HCT116 (cell line): ENCODE results near the gene NANOGP8. TPM values are rescaled to one million over a fixed set of nuclear protein-coding genes. Genes with fewer than 3 reads are reported as not detected.

Experiments
- ATAC-seq: fragments of 200-7000 bp; cut with Tn5 transposase; 2 replicates; pipeline ENCODE4 v1.9.1; 2020; ENCODE audit warnings: mild to moderate bottlenecking, moderate library complexity
- BruUV-seq: library from RNA; stranded (reverse); fragments of 400-500 nt; replicated peaks from 2 replicates; lab custom pipeline; 2021; lab: Mats Ljungman, UMichigan
- CTCF ChIA-PET: fragments of 300-600 bp; sonication (Branson Sonifier 250); formaldehyde crosslinking; loops from one replicate; lab custom pipeline; 2021; ENCODE audit warnings: antibody characterized with exemption; lab: Charles Lee
- POLR2A ChIA-PET: fragments of 300-600, 350-600 bp; sonication (Branson Sonifier 250); formaldehyde crosslinking; loops from one replicate; lab custom pipeline; 2021; ENCODE audit warnings: antibody characterized with exemption; lab: Charles Lee
- RAD21 ChIA-PET, 2 experiments: fragments of 300-600 bp; sonication (Branson Sonifier 250); formaldehyde crosslinking; loops; one replicate each; lab custom pipeline; 2023; ENCODE audit warnings: low total read pairs in 2 of 2; ENCODE audit not compliant: uncharacterized antibody in 2 of 2, unreplicated experiment in 2 of 2, low non-redundant PET in 1 of 2; lab: Charles Lee
- DNase-seq: peaks from one replicate; pipeline ENCODE4 v3.0.0-alpha.2; 2010; ENCODE audit warnings: low read depth, low spot score
- H2AFZ ChIP-seq: fragments of 200-600 bp; shearing (Covaris generic), sonication (generic); 2 replicates; pipeline ENCODE4 v1.6.1; 2017; ENCODE audit warnings: low read depth, mixed run types, mixed read lengths, antibody characterized with exemption, low read length; ENCODE audit not compliant: poor library complexity, severe bottlenecking
- H3K27ac ChIP-seq: 2 replicates; pipeline ENCODE4 v1.5.1; 2012; ENCODE audit warnings: low read depth, low read length
- H3K27me3 ChIP-seq: fragments of 200-600 bp; sonication (generic); 2 replicates; pipeline ENCODE4 v1.6.1; 2016; ENCODE audit warnings: mixed run types, low read length, mixed read lengths; ENCODE audit not compliant: insufficient read depth
- H3K36me3 ChIP-seq, 2 experiments: fragments of 200-500 bp in 1 of 2; fragments of 200-600 bp in 1 of 2; sonication (Bioruptor generic) in 1 of 2; sonication (generic) in 1 of 2; 2 replicates each; pipeline versions ENCODE4 v1.5.1 to v1.6.1; 2014 to 2016; ENCODE audit warnings: low read length in 2 of 2, inconsistent platforms in 1 of 2, mixed read lengths in 1 of 2, mixed run types in 1 of 2; ENCODE audit not compliant: insufficient read depth in 2 of 2, control insufficient read depth in 1 of 2
- H3K4me1 ChIP-seq, 2 experiments: fragments of 200-600 bp in 1 of 2; sonication (generic) in 1 of 2; 2 replicates each; pipeline versions ENCODE4 v1.5.1 to v1.6.1; 2012 to 2017; ENCODE audit warnings: low read length in 2 of 2, inconsistent platforms in 1 of 2, mild to moderate bottlenecking in 1 of 2, mixed read lengths in 1 of 2, mixed run types in 1 of 2, moderate library complexity in 1 of 2; ENCODE audit not compliant: insufficient read depth in 2 of 2, control insufficient read depth in 1 of 2
- H3K4me2 ChIP-seq: fragments of 200-600 bp; sonication (generic); 2 replicates; pipeline ENCODE4 v1.6.1; 2017; ENCODE audit warnings: mixed run types, low read length, mixed read lengths
- H3K4me3 ChIP-seq, 2 experiments: fragments of 200-600 bp in 1 of 2; sonication (generic) in 1 of 2; replicated peaks in 1 of 2; 2 replicates each; pipeline ENCODE4 v1.5.1; 2011 to 2016; ENCODE audit warnings: low read length in 2 of 2, control low read depth in 1 of 2, low read depth in 1 of 2, mild to moderate bottlenecking in 1 of 2, mixed read lengths in 1 of 2, mixed run types in 1 of 2
- H3K79me2 ChIP-seq: fragments of 200-600 bp; sonication (generic); 2 replicates; pipeline ENCODE4 v1.6.1; 2017; ENCODE audit warnings: mild to moderate bottlenecking, mixed run types, low read length, moderate library complexity, mixed read lengths; ENCODE audit not compliant: insufficient read depth
- H3K9ac ChIP-seq: fragments of 200-600 bp; sonication (generic); 2 replicates; pipeline ENCODE4 v1.6.1; 2016; ENCODE audit warnings: low read length, mixed read lengths
- H3K9me2 ChIP-seq: fragments of 200-600 bp; sonication (generic), shearing (Covaris generic); 2 replicates; pipeline ENCODE4 v1.6.1; 2017; ENCODE audit warnings: mixed run types, mild to moderate bottlenecking, moderate library complexity; ENCODE audit not compliant: insufficient read depth
- H3K9me3 ChIP-seq, 2 experiments: fragments of 200-500 bp in 1 of 2; fragments of 200-600 bp in 1 of 2; sonication (Bioruptor generic) in 1 of 2; sonication (generic) in 1 of 2; 2 replicates each; pipeline ENCODE4 v1.6.1; 2014 to 2017; ENCODE audit warnings: low read length in 2 of 2, mixed read lengths in 2 of 2, inconsistent platforms in 1 of 2, low read depth in 1 of 2, mild to moderate bottlenecking in 1 of 2, mixed run types in 1 of 2, moderate library complexity in 1 of 2; ENCODE audit not compliant: control insufficient read depth in 1 of 2, insufficient read depth in 1 of 2
- H4K20me1 ChIP-seq: fragments of 200-600 bp; sonication (generic), shearing (Covaris generic); 2 replicates; pipeline ENCODE4 v1.6.1; 2017; ENCODE audit warnings: mixed run types, mild to moderate bottlenecking, moderate library complexity; ENCODE audit not compliant: insufficient read depth
- ATF3 ChIP-seq: IDR thresholded peaks from 2 replicates; pipeline ENCODE4 v1.6.1; 2012
- CBX3 ChIP-seq: IDR thresholded peaks from 2 replicates; pipeline ENCODE4 v1.6.1; 2012; ENCODE audit warnings: low read depth
- CEBPB ChIP-seq: IDR thresholded peaks from 2 replicates; pipeline ENCODE4 v1.6.1; 2012; ENCODE audit warnings: low read depth
- CTCF ChIP-seq, 3 experiments: fragments of 200-600 bp in 1 of 3; sonication (generic) in 1 of 3; IDR thresholded peaks in 2 of 3; conservative IDR thresholded peaks in 1 of 3; 2 replicates each; pipeline ENCODE4 v1.5.1; 2012 to 2017; ENCODE audit warnings: low read depth in 2 of 3, low read length in 2 of 3, antibody characterized with exemption in 1 of 3, borderline replicate concordance in 1 of 3, control low read depth in 1 of 3, mild to moderate bottlenecking in 1 of 3, mixed read lengths in 1 of 3, mixed run types in 1 of 3, moderate library complexity in 1 of 3; ENCODE audit not compliant: insufficient read depth in 1 of 3
- EZH2 ChIP-seq: fragments of 200-600 bp; sonication (generic); IDR thresholded peaks from 2 replicates; pipeline ENCODE4 v1.6.1; 2017; ENCODE audit warnings: antibody characterized with exemption, mixed run types
- JUND ChIP-seq: IDR thresholded peaks from 2 replicates; pipeline ENCODE4 v1.6.1; 2012
- POLR2A ChIP-seq: IDR thresholded peaks from 2 replicates; pipeline ENCODE4 v1.7.0; 2011; ENCODE audit warnings: borderline replicate concordance; ENCODE audit not compliant: insufficient read depth, insufficient read length; ENCODE audit errors: extremely low read depth
- POLR2AphosphoS5 ChIP-seq: IDR thresholded peaks from 2 replicates; pipeline ENCODE4 v1.6.1; 2011; ENCODE audit warnings: mild to moderate bottlenecking, low read depth, low read length, moderate library complexity
- RAD21 ChIP-seq: IDR thresholded peaks from 2 replicates; pipeline ENCODE4 v1.6.1; 2012; ENCODE audit warnings: low read depth, mild to moderate bottlenecking
- SIN3A ChIP-seq: IDR thresholded peaks from 2 replicates; pipeline ENCODE4 v1.6.1; 2012; ENCODE audit warnings: low read depth
- intact Hi-C: fragments of 100-400 bp; cut with micrococcal nuclease; formaldehyde crosslinking; loops from 2 replicates; pipeline ENCODE4 v1.10.0; 2022
- total RNA-seq: library from RNA; stranded (reverse); gene quantifications from one replicate; pipeline ENCODE4 v1.2.1, GENCODE V29; 2021; ENCODE audit not compliant: unreplicated experiment

The NANOGP8 gene
- total RNA-seq, 1 experiment from 2014 or later, result not detected

- CTCF ChIA-PET, result interaction anchor here (1.0 to 4.2 kb wide), 5 partner anchors 10 to 442 kb away, joined by 3 to 49 read pairs (median 6); no protein-coding TSS in a partner anchor
- peak; percentile 44 for DNase-seq
- no peaks in the 10 kb centered on the region for H3K79me2 ChIP-seq
- intact Hi-C loops, result loop anchor here (1.0 to 10.0 kb wide), 3 partner anchors 206 to 366 kb away; no protein-coding TSS in a partner anchor
- H3K27ac ChIP-seq, result no peak overlapping the region
- H2AFZ ChIP-seq, result peak overlapping the region; percentile 66
- H3K27me3 ChIP-seq, result no peaks in the 10 kb centered on the region
- H3K9ac ChIP-seq, result no peak overlapping the region
- no TSS peak for BruUV-seq
- POLR2A ChIA-PET, result no interaction called here
- no peaks in the 10 kb centered on the region for H3K9me2 ChIP-seq
- RAD21 ChIA-PET, result interaction anchor here (0.6 to 1.1 kb wide), 3 partner anchors 366 to 520 kb away, joined by 3 to 5 read pairs (median 4); no protein-coding TSS in a partner anchor
- H4K20me1 ChIP-seq, result no peaks in the 10 kb centered on the region
- TF ChIP-seq CEBPB (no peak), CBX3 (no peak), SIN3A (no peak), POLR2AphosphoS5 (no peak), CTCF (IDR thresholded peaks at IDR 0.05 in 2 of 3, conservative IDR thresholded peaks at IDR 0.05 in 1 of 3; ENCODE audit: borderline replicate concordance in 1 of 3, insufficient read depth in 1 of 3, low read depth in 2 of 3, low read length in 2 of 3) (peak; percentile 45 to 83 (median 67); a peak in 5 of 6 replicates), JUND (no peak), RAD21 (peak; percentile 87), POLR2A (no peak), ATF3 (no peak), EZH2 (no peak)
- TF ChIP-seq, all 23 proteins: peak for 2
- ATAC-seq, result peak; percentile 86
- no peaks in the 10 kb centered on the region for H3K4me1 ChIP-seq
- H3K4me3 ChIP-seq, result no peak overlapping the region
- H3K36me3 ChIP-seq, result no peaks in the 10 kb centered on the region
- H3K9me3 ChIP-seq, result no peaks in the 10 kb centered on the region; a peak in 1 of 4 replicates
- no peak overlapping the region for H3K4me2 ChIP-seq
Measured at GRCh38 chr15:35078221-35078915, 6.7 kb downstream of the NANOGP8 start.
